ENCODE results near the gene ASB5.
"Not testable (repeated sequence)": the region's sequence is repeated elsewhere in the genome, so short reads cannot be mapped to it uniquely, and the experiment has no call there.

ASB5 gene, protein sequence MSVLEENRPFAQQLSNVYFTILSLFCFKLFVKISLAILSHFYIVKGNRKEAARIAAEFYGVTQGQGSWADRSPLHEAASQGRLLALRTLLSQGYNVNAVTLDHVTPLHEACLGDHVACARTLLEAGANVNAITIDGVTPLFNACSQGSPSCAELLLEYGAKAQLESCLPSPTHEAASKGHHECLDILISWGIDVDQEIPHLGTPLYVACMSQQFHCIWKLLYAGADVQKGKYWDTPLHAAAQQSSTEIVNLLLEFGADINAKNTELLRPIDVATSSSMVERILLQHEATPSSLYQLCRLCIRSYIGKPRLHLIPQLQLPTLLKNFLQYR

DNA sequence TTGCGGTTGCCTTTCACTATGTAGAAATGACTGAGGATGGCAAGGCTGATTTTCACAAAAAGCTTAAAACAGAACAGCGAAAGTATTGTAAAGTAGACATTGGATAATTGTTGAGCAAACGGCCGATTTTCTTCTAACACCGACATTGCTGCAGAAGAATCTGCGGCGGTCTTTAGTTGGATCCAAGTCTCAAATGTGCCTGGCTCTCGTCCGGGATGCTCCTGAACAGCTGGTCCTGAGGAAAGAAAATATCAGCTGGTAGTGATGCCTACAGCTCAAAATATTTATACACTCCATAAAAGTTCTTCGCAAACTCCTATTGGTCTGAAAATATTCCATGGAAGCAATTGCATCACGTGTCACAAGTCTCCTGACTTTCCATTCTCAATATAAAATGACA, at the start of gene ASB5:
ASB5 (minus strand) TSS at position 260 of the 400 bp plus-strand sequence; CDS start at position 146, 114 bp downstream.
- DNase-seq (ENCODE audit: low read depth): no peak

DNA sequence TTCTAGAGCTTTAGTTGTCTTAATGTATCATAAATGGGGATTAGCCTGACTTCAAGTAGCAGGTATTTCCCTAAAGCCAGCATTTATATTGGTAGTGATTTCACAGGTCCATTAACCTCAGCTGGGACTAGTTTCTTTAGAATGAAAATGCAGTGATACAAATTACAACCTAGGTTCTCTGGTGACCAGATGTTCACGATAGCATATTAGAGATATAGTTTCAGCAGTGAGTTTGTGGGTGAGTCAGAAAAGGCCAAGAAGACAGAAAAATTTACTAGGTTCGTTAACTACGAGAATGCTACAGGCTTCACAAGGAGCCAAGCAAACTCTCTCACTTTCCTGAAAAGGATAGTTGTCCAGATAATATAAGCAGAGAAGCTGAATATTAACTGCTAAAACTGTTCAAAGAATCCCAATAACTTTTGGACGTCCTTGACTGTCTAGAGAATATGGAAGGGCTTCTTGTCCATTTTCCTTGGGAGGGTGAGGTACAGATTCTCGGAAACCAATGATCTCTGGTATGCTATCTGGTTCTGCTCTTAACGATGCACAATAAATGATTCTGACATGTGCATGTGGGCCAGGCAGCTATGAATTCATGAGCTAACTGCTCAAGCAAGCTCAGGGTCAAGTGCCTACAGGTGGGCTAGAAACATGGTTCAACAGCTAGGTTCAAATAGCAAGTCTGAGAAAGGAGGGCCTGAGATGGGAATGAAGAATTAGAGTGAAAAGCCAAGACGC, 44.7 kb upstream of the ASB5 start:
- DNase-seq (ENCODE audit: low read depth): no peak

DNA sequence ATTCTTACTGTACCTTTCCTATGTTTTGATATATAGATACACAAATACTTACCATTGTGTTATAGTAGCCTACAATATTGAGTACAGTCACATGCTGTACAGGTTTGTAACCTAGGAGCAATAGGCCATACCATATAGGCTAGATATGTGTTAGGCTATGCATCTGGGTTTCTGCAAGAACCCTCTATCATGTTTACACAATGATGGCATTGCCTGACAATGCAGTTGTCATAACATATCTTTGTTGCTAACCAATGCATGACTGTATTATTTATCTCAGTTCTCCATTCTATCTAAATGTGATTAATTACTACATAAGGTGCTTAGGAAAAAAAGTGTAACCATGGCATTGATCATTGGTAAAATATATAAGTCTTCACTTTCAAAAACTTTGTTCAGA, 40.8 kb upstream of the ASB5 start:
- no peak for DNase-seq (ENCODE audit: low read depth)

DNA sequence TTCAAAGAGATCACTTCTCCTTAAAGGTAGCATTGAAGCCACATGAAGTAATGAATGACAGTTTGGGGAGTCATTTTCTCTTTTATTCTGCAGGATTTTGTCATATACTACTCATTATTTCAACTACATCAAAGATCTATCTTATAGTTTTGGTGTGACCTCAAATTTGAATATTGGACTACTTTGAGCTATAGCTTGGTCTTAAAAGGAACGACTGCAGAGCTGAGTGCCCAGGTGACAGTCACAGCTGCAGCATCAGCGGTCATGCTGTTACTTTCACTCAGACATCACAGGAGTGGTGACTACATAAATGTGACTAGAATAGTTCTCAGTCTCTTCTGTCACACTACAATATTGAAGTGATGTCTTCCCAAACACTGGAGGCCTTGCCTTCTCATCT, 40.0 kb upstream of the ASB5 start:
- DNase-seq (ENCODE audit: low read depth): no peak

DNA sequence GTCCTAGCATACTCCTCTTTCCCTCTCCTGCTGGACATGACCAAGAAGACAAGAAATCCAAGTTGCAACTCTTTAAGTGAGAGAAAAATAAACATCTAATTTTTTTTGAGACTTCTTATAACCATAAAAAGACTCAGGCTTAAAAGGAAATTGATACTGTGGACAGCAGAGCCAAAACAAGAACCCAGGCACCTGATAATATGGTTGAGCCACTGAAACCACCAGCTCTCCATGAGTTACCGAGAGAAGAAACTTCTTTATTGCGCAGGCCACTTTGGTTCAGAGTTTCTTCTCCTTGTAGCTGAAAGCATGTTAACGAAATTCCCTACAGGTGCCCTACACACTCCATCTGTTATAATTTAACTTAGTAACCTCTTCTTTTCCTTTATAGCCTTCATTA, 39.4 kb upstream of the ASB5 start:
- DNase-seq (ENCODE audit: low read depth): no peak

DNA sequence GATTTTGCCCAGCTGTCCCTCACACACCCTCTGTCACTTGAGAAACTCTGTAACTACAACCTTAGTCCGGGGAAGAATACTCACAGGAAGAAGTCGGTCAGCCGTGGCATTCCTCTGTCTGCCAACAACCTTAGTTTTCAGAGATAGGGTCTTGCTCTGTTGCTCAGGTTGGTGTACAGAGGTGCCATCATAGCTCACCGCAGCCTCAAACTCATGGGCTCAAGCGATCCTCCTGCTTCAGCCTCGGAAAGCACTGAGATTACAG, 38.6 kb upstream of the ASB5 start:
- DNase-seq (ENCODE audit: low read depth): no peak

DNA sequence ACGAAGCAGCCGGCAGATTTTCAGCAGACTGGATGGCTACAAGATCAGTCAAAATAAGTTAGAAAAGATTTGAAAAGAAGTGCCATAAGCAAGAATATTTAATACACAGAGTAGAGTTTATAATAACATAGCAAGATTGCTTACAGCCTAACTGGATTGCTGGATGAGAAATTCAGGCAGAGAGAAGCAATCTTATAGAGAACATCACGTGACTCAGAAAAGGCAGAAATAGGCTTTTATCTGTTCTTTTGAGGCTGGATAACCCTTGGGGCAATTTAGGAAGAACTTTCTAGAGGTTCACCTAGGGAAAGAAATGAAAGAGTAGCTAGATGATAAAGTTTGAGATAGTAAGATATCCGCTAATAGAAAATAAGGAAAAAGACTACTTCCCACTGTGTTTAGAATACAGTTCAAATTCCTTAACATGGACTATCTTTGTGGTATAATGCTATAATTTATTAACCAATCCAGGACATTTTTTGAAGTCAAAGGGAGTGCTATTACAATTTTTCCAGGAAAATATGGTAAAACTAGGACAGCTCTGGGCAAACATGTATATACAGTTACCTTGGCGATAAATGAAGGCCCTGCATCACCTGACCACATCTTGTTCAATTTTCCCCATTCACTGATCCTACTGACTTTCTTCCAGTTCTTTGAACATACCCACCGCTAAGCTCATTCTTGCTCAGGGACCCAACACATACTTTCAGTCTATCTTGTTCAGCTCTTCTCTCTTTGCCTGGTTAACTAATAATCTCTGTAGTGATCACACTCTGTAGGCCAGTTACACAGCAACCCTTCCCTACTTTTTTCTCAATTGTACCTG, 38.0 kb upstream of the ASB5 start:
- DNase-seq (ENCODE audit: low read depth): no peak

DNA sequence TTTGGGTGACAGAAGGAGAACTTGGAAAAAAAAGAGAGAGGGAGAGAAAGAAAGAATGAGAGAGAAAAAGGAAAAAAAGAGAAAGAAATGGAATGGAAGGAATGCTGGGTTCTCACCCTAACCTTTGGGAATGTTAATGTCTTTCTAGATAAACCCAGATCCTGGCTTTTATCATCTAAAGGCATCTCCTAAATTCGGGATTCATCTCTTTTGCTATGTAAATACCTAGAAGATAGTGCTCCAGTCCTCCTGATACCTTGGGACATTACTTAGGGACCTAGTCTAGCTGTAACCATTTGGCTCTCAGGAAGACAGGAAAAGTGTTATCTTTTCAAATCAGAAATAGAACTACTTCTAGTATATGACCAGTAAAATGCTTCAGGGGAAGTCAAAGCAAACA, 34.9 kb upstream of the ASB5 start:
- no peak for DNase-seq (ENCODE audit: low read depth)

DNA sequence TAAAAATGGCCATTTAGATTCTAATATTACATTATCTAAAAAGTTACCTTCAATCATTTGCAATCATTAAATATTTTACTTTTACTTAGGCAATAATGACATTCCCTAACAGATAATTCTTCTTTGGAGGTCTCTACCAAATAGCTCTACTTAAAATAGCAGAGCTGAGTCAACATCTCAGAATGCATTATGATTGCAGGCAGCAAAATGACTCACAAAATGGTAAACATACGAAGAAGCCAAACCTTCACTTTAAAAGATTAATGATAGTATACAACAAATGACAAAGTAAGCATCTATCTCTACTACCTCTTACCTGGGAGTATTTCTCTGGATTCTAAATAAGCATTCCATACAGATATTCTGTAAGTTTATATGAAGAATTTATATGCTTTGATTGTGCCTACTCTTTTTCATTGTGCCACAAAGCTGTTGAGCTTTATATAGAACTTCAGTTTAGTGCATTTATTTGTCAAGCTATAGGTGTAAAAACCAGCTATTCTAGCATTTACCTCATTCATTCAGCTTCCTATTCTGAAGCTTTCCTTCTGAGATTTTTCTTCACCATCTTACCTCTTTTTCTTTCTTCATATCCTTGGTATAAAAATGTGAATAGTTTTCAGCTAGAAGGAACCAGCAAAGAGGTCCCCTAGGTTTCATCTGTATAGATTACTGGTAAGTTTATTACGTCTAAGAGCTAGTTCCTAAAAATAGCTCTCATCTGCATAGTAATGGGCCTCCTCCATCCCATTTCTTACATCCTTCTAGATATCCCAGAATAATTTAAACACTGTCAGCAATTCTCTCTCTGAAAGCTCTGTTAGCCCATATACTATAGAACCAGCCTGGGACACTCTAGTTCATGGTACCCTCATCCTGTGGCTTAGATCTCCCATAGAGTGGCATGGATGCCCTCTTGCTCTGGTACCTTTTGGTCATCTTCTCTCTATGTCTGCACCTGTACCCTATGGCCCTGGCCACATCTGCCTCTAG, 33.6 kb upstream of the ASB5 start:
- peak; percentile 46 for DNase-seq (ENCODE audit: low read depth)

DNA sequence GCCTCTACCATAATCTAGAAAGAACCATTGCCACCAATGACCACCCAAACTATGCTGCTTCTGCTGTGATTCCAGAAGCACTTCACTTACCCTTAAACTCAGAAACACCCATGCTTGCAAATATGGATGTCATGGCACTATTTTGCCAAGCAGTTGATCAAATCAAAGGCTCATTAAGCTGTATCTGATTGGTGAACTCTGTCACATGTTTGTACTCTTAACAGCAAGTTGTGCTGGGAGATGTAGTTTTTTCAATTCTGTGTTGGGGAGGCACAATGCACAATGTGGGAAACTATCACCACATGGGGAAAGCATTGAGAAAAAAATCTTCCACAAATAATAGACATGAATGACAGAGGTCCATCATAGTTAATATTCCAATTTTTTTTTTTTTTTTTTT, 31.5 kb upstream of the ASB5 start:
- no peak for DNase-seq (ENCODE audit: low read depth)

DNA sequence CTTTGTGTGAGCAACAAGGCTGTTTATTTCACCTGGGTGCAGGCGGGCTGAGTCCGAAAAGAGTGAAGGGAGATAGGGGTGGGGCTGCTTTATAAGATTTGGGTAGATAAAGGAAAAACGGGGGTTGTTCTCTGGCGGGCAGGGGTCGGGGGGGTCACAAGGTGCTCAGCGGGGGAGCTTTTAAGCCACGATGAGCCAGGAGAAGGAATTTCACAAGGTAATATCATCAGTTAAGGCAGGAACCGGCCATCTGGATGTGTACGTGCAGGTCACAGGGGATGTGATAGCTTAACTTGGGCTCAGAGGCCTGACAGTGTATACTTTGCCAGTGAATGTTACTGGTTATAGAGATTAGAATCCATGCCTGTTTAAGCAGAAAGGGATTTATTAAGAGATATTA, 31.0 kb upstream of the ASB5 start:
- DNase-seq (ENCODE audit: low read depth): no peak

DNA sequence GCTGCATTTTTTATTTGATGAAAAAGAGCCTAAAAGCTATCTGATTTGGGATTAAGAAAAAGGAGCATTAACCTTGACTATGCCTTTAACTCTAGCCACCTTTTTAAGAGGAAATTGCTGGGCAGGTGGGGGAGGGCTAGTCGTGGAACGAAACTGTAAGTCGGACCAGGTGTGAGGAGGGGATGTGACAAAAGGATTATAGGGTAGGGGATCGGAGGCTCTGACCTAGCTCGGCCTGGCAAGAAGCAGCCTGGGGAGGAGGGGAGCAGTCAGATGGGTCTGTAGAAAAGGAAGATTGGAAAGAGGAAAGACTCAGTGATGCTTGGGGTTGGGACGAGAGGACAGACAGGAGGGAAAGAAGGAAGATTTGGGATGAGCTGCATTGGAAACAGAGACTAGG, 29.6 kb upstream of the ASB5 start:
- DNase-seq (ENCODE audit: low read depth): no peak

DNA sequence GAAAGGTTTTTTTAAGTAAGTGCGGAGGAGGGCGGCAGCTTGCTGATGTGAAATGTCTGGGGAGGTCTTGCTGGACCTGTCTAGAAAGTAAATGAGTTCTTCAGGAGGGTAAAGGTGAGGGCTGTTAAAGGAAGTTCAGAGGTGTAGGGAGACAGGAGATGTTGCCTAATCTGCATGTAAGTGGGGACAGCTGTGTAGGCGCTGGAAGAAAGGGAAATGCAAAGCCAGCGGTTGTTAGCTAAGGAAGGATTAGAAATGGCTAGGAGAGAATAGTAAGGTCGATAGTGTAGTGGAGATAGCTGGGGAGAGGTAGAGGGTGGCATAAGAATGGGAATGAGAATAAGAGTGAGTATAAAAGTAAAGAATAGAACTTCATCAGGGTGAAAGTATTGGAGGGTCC, 26.9 kb upstream of the ASB5 start:
- not testable (repeated sequence) for DNase-seq (ENCODE audit: low read depth)

DNA sequence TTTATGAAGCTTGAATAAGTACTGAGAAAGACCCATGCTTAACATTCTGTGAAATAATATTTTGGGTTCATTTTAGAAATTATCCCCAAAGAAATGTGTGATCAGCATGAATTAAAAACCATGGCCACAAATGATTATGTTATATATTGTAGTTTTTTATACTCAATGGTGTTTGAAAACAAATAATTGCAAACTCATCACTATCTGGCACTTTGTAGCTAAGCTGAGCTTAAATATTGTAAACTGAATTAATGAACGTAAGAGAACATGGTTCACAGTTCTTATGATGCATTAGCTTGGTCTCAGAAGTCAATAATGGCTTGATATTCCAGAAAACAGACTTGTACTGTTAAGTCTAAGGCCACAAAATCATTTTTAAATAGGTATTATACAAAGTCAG, 24.6 kb upstream of the ASB5 start:
- no peak for DNase-seq (ENCODE audit: low read depth)

DNA sequence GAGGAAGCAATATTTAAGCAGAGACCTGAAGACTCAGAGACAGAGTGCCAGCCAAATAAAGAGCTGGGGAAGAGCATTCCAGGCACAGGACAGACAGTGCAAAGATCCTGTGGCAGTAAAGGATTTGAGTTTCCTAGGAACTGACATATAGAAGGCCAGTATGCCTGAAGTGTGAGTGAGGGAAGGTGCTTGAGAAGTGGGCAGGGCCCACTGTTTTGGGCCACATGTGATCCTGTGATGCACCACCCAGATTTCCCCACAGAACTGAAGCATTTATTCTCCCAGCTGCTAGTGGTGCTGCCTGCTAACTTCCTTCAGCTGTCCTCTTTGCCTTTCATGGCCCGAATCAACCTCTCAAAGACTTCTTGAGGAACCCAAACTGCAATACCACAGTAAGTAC, 23.9 kb upstream of the ASB5 start:
- no peak for DNase-seq (ENCODE audit: low read depth)

DNA sequence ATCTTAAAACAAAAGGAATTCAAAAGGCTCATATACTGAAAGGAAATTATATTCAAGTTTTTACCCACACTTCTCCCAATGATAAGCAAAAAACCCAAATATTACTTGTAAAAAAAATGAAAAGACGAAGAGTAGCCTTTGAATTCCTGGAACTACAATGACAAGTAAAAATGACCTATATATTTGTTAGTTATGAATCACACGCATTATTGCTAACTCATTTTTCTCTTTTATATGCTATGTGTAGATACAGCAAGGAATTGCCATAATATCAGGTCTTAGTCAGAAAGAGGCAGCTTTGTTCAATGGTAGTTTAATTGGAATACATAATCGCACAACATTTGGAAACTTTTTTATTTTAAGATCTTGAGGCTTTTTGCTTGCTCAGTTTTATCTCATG, 22.7 kb upstream of the ASB5 start:
- no peak for DNase-seq (ENCODE audit: low read depth)

DNA sequence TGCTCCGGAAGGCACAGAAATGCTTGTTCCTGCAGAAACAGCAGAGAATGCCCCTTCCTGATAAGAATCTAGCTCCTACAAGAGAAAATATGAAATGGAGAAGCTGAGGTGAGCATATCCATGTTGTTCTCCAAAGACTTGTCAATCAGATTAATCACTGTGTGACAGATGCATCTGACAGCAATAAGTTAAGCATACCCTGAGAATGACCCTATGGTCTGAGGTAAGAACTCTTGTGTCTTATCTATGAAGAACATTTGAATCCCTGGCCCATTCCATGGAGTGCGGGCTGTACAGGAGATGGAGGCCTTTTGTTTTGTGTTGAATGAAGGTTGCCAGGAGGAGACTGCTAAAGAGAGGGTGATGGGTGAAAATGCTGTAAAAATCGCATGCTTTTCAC, 21.5 kb upstream of the ASB5 start:
- no peak for DNase-seq (ENCODE audit: low read depth)

DNA sequence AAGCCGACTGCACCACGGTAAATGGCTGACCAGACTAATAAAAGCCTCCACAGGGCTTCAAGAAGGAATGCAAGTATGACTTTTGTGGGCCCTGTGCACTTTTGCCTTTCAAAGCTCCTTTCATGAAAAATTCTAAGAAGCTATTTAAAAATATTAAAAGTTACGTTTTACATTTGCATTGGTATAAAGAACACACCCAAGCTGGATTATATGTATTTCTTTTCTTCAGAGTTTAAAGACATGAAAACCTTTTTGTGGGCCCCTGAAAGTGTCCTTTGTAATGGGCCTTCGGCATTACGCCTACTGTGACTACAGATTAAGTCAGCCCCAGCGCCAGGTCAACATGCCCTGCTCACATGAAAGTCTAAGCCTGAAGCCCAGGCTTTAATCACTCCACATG, 20.5 kb upstream of the ASB5 start:
- DNase-seq (ENCODE audit: low read depth): no peak

DNA sequence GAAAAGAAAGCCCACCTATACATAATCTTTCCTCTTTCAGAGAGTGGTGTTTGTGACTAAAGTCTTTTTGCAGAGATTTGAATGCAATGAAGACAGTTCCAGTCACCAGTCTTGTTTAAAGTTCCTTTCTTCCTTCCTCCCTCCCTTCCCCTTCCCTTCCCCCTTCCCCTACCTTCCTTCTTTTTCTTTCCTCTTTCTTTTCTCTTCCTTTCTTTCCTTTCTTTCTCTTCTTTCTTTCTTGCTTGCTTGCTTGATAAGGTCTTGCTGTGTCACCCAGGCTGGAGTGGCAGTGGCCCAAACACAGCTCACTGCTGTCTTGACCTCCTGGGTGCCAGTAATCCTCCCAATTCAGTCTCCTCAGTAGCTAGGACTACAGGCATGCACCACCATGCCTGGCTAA, 19.0 kb upstream of the ASB5 start:
- no peak for DNase-seq (ENCODE audit: low read depth)

DNA sequence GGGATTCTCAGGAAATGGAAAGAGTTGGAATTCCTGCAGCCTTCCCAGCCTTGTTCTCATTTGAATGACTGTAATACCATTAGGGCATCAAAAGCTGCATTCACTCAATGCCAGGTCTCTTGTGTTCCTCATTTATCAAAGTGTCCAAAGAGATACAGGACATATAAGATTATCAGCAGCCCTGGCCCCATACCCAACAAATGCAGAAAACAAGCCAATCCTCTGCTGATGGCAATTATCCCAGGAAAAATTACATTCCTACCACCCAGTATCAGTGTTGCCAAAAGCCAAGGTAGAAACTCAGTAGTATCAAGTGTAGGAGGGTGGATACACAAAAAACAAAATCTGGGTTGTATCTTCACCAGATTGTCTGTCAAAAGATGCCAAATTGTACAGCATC, 18.5 kb upstream of the ASB5 start:
- no peak for DNase-seq (ENCODE audit: low read depth)

DNA sequence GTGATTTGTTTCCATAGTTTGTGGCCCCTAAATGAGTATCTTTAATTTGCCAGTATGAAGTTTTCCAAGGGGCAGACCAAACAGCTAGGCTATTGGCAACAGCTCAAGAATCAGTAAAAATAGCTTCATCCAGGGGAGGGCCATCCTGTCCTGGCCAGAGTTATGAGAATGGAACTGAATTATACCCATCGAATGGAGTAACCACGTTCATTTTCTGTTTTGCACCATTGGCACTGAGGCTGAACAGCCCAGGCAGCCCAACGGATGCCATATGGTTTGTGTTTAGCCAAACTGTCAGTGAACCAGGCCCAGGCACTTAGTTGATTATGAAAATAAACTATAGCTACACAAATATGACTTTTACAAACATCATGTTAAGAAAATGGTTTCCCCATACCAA, 17.7 kb upstream of the ASB5 start:
- DNase-seq (ENCODE audit: low read depth): no peak

DNA sequence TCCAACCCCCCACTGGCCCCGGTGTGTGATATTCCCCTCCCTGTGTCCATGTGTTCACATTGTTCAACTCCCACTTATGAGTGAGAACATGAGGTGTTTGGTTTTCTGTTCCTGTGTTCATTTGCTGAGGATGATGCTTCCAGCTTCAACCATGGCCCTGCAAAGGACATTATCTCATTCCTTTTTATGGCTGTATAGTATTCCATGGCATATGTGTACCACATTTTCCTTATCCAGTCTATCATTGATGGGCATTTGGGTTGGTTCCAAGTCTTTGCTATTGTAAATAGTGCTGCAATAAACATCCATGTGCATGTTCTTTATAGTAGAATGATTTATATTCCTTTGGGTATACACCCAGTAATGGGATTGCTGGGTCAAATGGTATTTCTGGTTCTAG, 10.5 kb upstream of the ASB5 start:
- not testable (repeated sequence) for DNase-seq (ENCODE audit: low read depth)

Measured in GM04503 (cell line).